H1 (cell line): ENCODE results near the gene USP3. TPM values are rescaled to one million over a fixed set of nuclear protein-coding genes. Genes with fewer than 3 reads are reported as not detected.

Source experiments
- CTCF ChIA-PET: fragments of 300-600 bp; sonication (Branson Sonifier 250); formaldehyde crosslinking; loops from one replicate; lab custom pipeline; 2021; ENCODE audit not compliant: partially characterized antibody; lab: Charles Lee
- POLR2A ChIA-PET: fragments of 300-600 bp; sonication (Branson Sonifier 250); formaldehyde crosslinking; loops from one replicate; lab custom pipeline; 2021; ENCODE audit warnings: inconsistent platforms; ENCODE audit not compliant: partially characterized antibody; lab: Charles Lee
- DNase-seq, 2 experiments: peaks; one replicate each; pipeline versions ENCODE4 v3.0.0 to v3.0.0-alpha.2; 2010 to 2022; ENCODE audit warnings: low spot score in 2 of 2, low read depth in 1 of 2, mixed read lengths in 1 of 2
- FAIRE-seq: peaks from 2 replicates; lab custom pipeline; 2011; peaks lifted over from hg19 to GRCh38; lab: Jason Lieb, UNC
- H2AFZ ChIP-seq: 2 replicates; pipeline ENCODE4 v1.8.1; 2012; ENCODE audit warnings: low read length, inconsistent platforms
- H2AK5ac ChIP-seq: 2 replicates; pipeline ENCODE4 v1.6.1; 2013; ENCODE audit warnings: low read depth, low read length
- H2BK120ac ChIP-seq: replicated peaks from 2 replicates; pipeline ENCODE3; 2013; ENCODE audit warnings: low read depth, low read length, inconsistent platforms
- H2BK12ac ChIP-seq: 2 replicates; pipeline ENCODE4 v1.6.1; 2013; ENCODE audit warnings: low read depth, low read length
- H2BK15ac ChIP-seq: 2 replicates; pipeline ENCODE4 v1.6.1; 2013; ENCODE audit warnings: low read length
- H2BK20ac ChIP-seq: 2 replicates; pipeline ENCODE4 v1.6.1; 2013; ENCODE audit warnings: low read length
- H2BK5ac ChIP-seq: 2 replicates; pipeline ENCODE4 v1.6.1; 2013; ENCODE audit warnings: low read depth, low read length
- H3K14ac ChIP-seq: 2 replicates; pipeline ENCODE4 v1.6.1; 2013; ENCODE audit warnings: inconsistent platforms; ENCODE audit not compliant: insufficient read length
- H3K18ac ChIP-seq: 2 replicates; pipeline ENCODE4 v1.6.1; 2013; ENCODE audit warnings: low read length; ENCODE audit errors: extremely low read depth
- H3K23ac ChIP-seq: 2 replicates; pipeline ENCODE4 v1.6.1; 2013; ENCODE audit warnings: inconsistent platforms; ENCODE audit not compliant: insufficient read length
- H3K23me2 ChIP-seq: 2 replicates; pipeline ENCODE4 v1.6.1; 2013; ENCODE audit warnings: low read depth, low read length
- H3K27ac ChIP-seq: 2 replicates; pipeline ENCODE4 v1.6.1; 2011; ENCODE audit warnings: low read depth, low read length, inconsistent platforms
- H3K27me3 ChIP-seq, 4 experiments: replicated peaks in 1 of 4; 1 replicate in 1 of 4; 2 replicates in 3 of 4; pipeline versions ENCODE4 v1.6.1 to v1.8.1; 2011 to 2013; ENCODE audit warnings: low read length in 3 of 4, mild to moderate bottlenecking in 3 of 4, inconsistent platforms in 2 of 4, mixed read lengths in 2 of 4, moderate library complexity in 1 of 4; ENCODE audit not compliant: control insufficient read depth in 3 of 4, insufficient read depth in 3 of 4; ENCODE audit errors: extremely low read depth in 1 of 4
- H3K36me3 ChIP-seq, 4 experiments: 2 replicates each; pipeline versions ENCODE4 v1.6.1 to v1.8.1; 2011 to 2013; ENCODE audit warnings: mild to moderate bottlenecking in 4 of 4, low read length in 3 of 4, moderate library complexity in 2 of 4, control low read depth in 1 of 4, inconsistent platforms in 1 of 4; ENCODE audit not compliant: insufficient read depth in 4 of 4, control insufficient read depth in 2 of 4
- H3K4ac ChIP-seq: replicated peaks from 2 replicates; pipeline ENCODE3; 2013; ENCODE audit warnings: low read length, low read depth, mixed read lengths, inconsistent platforms; ENCODE audit not compliant: insufficient read length
- H3K4me1 ChIP-seq, 4 experiments: replicated peaks in 1 of 4; 1 replicate in 1 of 4; 2 replicates in 3 of 4; pipeline versions ENCODE4 v1.6.1 to v1.8.1; 2011 to 2013; ENCODE audit warnings: low read length in 3 of 4, inconsistent platforms in 2 of 4, mixed read lengths in 1 of 4; ENCODE audit not compliant: insufficient read depth in 4 of 4, control insufficient read depth in 3 of 4
- H3K4me2 ChIP-seq, 2 experiments: 2 replicates each; pipeline versions ENCODE4 v1.6.1 to v1.8.1; 2011 to 2013; ENCODE audit warnings: low read depth in 2 of 2, low read length in 2 of 2, control low read depth in 1 of 2, inconsistent platforms in 1 of 2, mild to moderate bottlenecking in 1 of 2; ENCODE audit not compliant: insufficient read depth in 1 of 2
- H3K4me3 ChIP-seq, 4 experiments: fragments of 200-600, 300-600 bp in 1 of 4; sonication (generic), shearing (Covaris generic), sonication (Bioruptor Twin) in 1 of 4; 2 replicates each; pipeline versions ENCODE4 v1.5.1 to v1.8.1; 2011 to 2016; ENCODE audit warnings: low read length in 4 of 4, low read depth in 3 of 4, control low read depth in 2 of 4, inconsistent platforms in 2 of 4, mild to moderate bottlenecking in 2 of 4, mixed read lengths in 1 of 4, moderate library complexity in 1 of 4; ENCODE audit not compliant: insufficient read depth in 2 of 4; ENCODE audit errors: extremely low read depth in 1 of 4
- H3K56ac ChIP-seq: replicated peaks from 2 replicates; pipeline ENCODE3; 2013; ENCODE audit warnings: low read depth, mild to moderate bottlenecking, mixed read lengths, low read length, inconsistent platforms; ENCODE audit not compliant: insufficient read length
- H3K79me1 ChIP-seq: 2 replicates; pipeline ENCODE4 v1.6.1; 2013; ENCODE audit warnings: low read depth, low read length, control low read depth
- H3K79me2 ChIP-seq, 2 experiments: 2 replicates each; pipeline versions ENCODE4 v1.6.1 to v1.8.1; 2012 to 2013; ENCODE audit warnings: low read length in 2 of 2, mild to moderate bottlenecking in 2 of 2, inconsistent platforms in 1 of 2; ENCODE audit not compliant: insufficient read depth in 2 of 2, control insufficient read depth in 1 of 2
- H3K9ac ChIP-seq, 4 experiments: replicated peaks in 1 of 4; 1 replicate in 1 of 4; 2 replicates in 3 of 4; pipeline versions ENCODE4 v1.6.1 to v1.8.1; 2011 to 2013; ENCODE audit warnings: low read depth in 3 of 4, low read length in 3 of 4, control low read depth in 2 of 4, mild to moderate bottlenecking in 2 of 4, moderate library complexity in 2 of 4, inconsistent platforms in 1 of 4; ENCODE audit errors: extremely low read depth in 1 of 4
- H3K9me3 ChIP-seq, 2 experiments: 2 replicates each; pipeline versions ENCODE4 v1.6.1 to v1.8.1; 2012 to 2013; ENCODE audit warnings: mild to moderate bottlenecking in 2 of 2, moderate library complexity in 2 of 2, control low read depth in 1 of 2, inconsistent platforms in 1 of 2, low read depth in 1 of 2, low read length in 1 of 2, mixed read lengths in 1 of 2; ENCODE audit not compliant: insufficient read depth in 2 of 2
- H4K20me1 ChIP-seq, 2 experiments: replicated peaks in 1 of 2; 2 replicates each; pipeline versions ENCODE3 to v1.8.1; 2011 to 2013; ENCODE audit warnings: inconsistent platforms in 2 of 2, low read length in 2 of 2, mild to moderate bottlenecking in 1 of 2; ENCODE audit not compliant: insufficient read depth in 2 of 2, control insufficient read depth in 1 of 2
- H4K5ac ChIP-seq: 2 replicates; pipeline ENCODE4 v1.6.1; 2013; ENCODE audit warnings: low read length, low read depth, mixed read lengths, inconsistent platforms; ENCODE audit not compliant: insufficient read length
- H4K8ac ChIP-seq: 2 replicates; pipeline ENCODE4 v1.8.0; 2013; ENCODE audit warnings: mild to moderate bottlenecking, moderate library complexity, low read length, inconsistent platforms; ENCODE audit not compliant: insufficient read depth; ENCODE audit errors: extremely low read depth
- H4K91ac ChIP-seq: replicated peaks from 2 replicates; pipeline ENCODE3; 2013; ENCODE audit warnings: low read length, mixed read lengths, inconsistent platforms; ENCODE audit not compliant: insufficient read length
- GABPA ChIP-seq: IDR thresholded peaks from 2 replicates; pipeline ENCODE4 v1.6.1; 2011; ENCODE audit warnings: mild to moderate bottlenecking, low read length, moderate library complexity, borderline replicate concordance; ENCODE audit not compliant: insufficient read depth
- KDM4A ChIP-seq: IDR thresholded peaks from one replicate; pipeline ENCODE4 v1.7.1; 2012; ENCODE audit warnings: low read depth, mild to moderate bottlenecking, moderate library complexity, low read length, inconsistent platforms; ENCODE audit not compliant: severe bottlenecking
- RNF2 ChIP-seq: fragments of 200-900, 300-1000 bp; sonication (generic); IDR thresholded peaks from 2 replicates; pipeline ENCODE4 v1.7.1; 2016; ENCODE audit warnings: borderline replicate concordance, low read depth, mild to moderate bottlenecking, antibody characterized with exemption, low read length; ENCODE audit not compliant: poor library complexity, severe bottlenecking; ENCODE audit errors: missing control alignments
- SP1 ChIP-seq: IDR thresholded peaks from 2 replicates; pipeline ENCODE4 v1.6.1; 2011; ENCODE audit warnings: low read depth, low read length
- WGBS, 2 experiments: shearing (Covaris generic) in 1 of 2; methylation state at CpG; one replicate each; pipeline versions ENCODE4 v1.1.6 to v1.1.7; 2013 to 2015; ENCODE audit warnings: low lambda C conversion rate in 2 of 2, mixed read lengths in 2 of 2, inconsistent platforms in 1 of 2, low coverage in 1 of 2, missing lambda C conversion rate in 1 of 2; ENCODE audit not compliant: insufficient replicate concordance in 2 of 2, insufficient coverage in 1 of 2, insufficient read length in 1 of 2; ENCODE audit errors: extremely low coverage in 1 of 2, missing lambda C conversion rate in 1 of 2; 5-methylcytosine and 5-hydroxymethylcytosine counted together
- polyA plus RNA-seq, 7 experiments: library from polyadenylated mRNA; depleted of rRNA in 3 of 7; stranded (reverse) in 5 of 7; unstranded in 2 of 7; fragments of >200 nt in 5 of 7; fragments of 200-250 nt in 2 of 7; gene quantifications; 1 replicate in 5 of 7; 2 replicates in 1 of 7; 4 replicates in 1 of 7; pipeline versions ENCODE4 v1.2.1 to v1.2.3, GENCODE V29; 2011 to 2013; ENCODE audit warnings: missing spikeins in 2 of 7, mixed read lengths in 2 of 7
- total RNA-seq: library from RNA; stranded (reverse); fragmentation: NEBNext Ultra II Directional; extraction: Animal tissue kit (Norgen Biotek cat#: 25700); gene quantifications from 2 replicates; pipeline ENCODE4 v1.2.1, GENCODE V29; 2021

Gene USP3
- total and polyA plus RNA-seq, 2 of the 8 experiments (the other 6 are each of a cell fraction or from before 2014, with no cell fraction given): 15.5 to 16.2 TPM

DNA sequence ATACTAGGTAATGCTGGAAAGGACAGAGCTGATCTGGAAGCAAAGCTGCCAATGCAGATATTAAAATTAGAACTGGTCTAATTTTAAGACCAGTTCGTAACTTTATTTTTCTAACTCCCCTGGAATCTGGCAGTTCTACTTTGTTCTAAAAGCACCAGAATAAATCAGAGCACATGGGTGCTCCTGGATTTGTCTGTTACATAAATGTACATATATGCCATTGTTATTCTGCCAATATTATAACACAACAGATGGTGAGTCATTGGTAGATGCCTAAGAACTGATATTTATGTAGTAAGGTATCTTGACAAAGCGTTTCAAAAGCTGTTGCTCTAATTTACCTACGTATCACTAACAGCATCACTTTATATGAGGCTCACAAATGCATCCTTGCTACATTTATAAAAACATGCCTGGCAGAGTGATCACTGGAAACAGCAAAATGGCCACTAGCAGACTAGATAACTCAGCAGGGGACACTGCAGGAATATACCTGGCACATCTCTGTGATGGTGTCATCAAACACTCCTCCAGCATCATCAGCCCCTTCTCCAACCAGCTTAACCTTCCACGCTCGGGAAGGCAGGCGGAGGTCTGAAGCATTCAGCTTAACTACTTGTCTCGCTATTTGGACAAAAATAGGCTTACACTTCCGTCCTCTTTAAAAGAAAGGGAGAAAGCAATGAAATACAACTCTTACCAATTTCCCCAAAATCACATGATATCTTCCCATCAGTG lies 119.0 kb downstream of the USP3 start:
- H3K4me3 ChIP-seq: no peak overlapping the region
- no peaks in the 10 kb centered on the region for H4K20me1 ChIP-seq
- no peak overlapping the region for H3K14ac ChIP-seq
- no peak overlapping the region for H3K4me2 ChIP-seq
- H2AK5ac ChIP-seq: no peak overlapping the region
- peaks cover 1 to 33% (median 3%) of the 10 kb centered on the region in 4 experiments; a peak in 7 of 8 replicates for H3K36me3 ChIP-seq
- no peaks in the 10 kb centered on the region for H3K79me2 ChIP-seq
- no peak overlapping the region for H2BK20ac ChIP-seq
- H3K23ac ChIP-seq: no peak overlapping the region
- no peaks in the 10 kb centered on the region for H3K9me3 ChIP-seq
- H2AFZ ChIP-seq: no peak overlapping the region
- no peak overlapping the region for H4K5ac ChIP-seq
- H3K4ac ChIP-seq: no peak overlapping the region
- 89% methylated on average over 8 of the region's 8 CpGs; no CpG with 5 or more reads in 1 of the 2 experiments for WGBS, 2 experiments
- H3K9ac ChIP-seq: no peak overlapping the region
- no peak overlapping the region for H2BK120ac ChIP-seq
- DNase-seq (no peak), FAIRE-seq (no peak)
- H3K27me3 ChIP-seq: no peaks in the 10 kb centered on the region
- POLR2A ChIA-PET: interaction anchor here (0.7 to 1.5 kb wide), 2 partner anchors 9 to 12 kb away, joined by 3 to 4 read pairs; no protein-coding TSS in a partner anchor
- H3K4me1 ChIP-seq: no peaks in the 10 kb centered on the region
- no peak overlapping the region for H2BK15ac ChIP-seq
- H3K27ac ChIP-seq: no peak overlapping the region
- CTCF ChIA-PET: interaction anchor here (0.5 to 5.1 kb wide), 7 partner anchors 9 to 422 kb away, joined by 3 to 26 read pairs (median 4); no protein-coding TSS in a partner anchor
- H2BK5ac ChIP-seq: no peak overlapping the region
- H2BK12ac ChIP-seq: no peak overlapping the region
- no peaks in the 10 kb centered on the region for H3K79me1 ChIP-seq
- no peak overlapping the region for H3K56ac ChIP-seq
- no peak overlapping the region for H4K91ac ChIP-seq
- no peaks in the 10 kb centered on the region for H3K23me2 ChIP-seq
- H3K18ac ChIP-seq: no peak overlapping the region
- TF ChIP-seq KDM4A: no peak
- TF ChIP-seq GABPA: no peak
- TF ChIP-seq SP1: no peak
- no peak for TF ChIP-seq RNF2
- TF ChIP-seq, all 59 proteins: peak for 0
- H4K8ac ChIP-seq: no peak overlapping the region
